ENCODE results near the gene SFT2D3.

SFT2D3 gene

GRCh38 chr2:127707890-127708648, 6.8 kb downstream of the SFT2D3 start:
- no peak for TF ChIP-seq CTCF (IDR thresholded peaks at IDR 0.05)
- Mint-ChIP-seq H3K27ac (peak overlapping the region; percentile 88), H3K9me3 (no peaks in the 10 kb centered on the region), H3K36me3 (ENCODE audit: low read depth) (peaks cover 67% of the 10 kb centered on the region), H3K4me1 (peaks cover 24% of the 10 kb centered on the region), H3K27me3 (ENCODE audit: low read depth, poor library complexity) (peaks cover 4% of the 10 kb centered on the region), H3K4me3 (no peak overlapping the region)
- DNase-seq = no peak

- Mint-ChIP-seq H3K36me3 (ENCODE audit: low read depth) (peaks cover 55% of the 10 kb centered on the region), H3K4me1 (peaks cover 14% of the 10 kb centered on the region), H3K4me3 (no peak overlapping the region), H3K27me3 (ENCODE audit: low read depth, poor library complexity) (peaks cover 4% of the 10 kb centered on the region), H3K9me3 (no peaks in the 10 kb centered on the region), H3K27ac (peak overlapping the region; percentile 69)
- DNase-seq = no peak
- no peak for TF ChIP-seq CTCF (IDR thresholded peaks at IDR 0.05)
Measured at GRCh38 chr2:127709336-127709735, 8.0 kb downstream of the SFT2D3 start.

GRCh38 chr2:127712999-127713398, 11.7 kb downstream of the SFT2D3 start:
- no peak for TF ChIP-seq CTCF (IDR thresholded peaks at IDR 0.05)
- H3K4me3 Mint-ChIP-seq = no peak overlapping the region
- H3K36me3 Mint-ChIP-seq (ENCODE audit: low read depth) = peaks cover 35% of the 10 kb centered on the region
- H3K27me3 Mint-ChIP-seq (ENCODE audit: low read depth, poor library complexity) = peaks cover 4% of the 10 kb centered on the region
- DNase-seq = no peak
- no peaks in the 10 kb centered on the region for H3K9me3 Mint-ChIP-seq
- peaks cover 20% of the 10 kb centered on the region for H3K4me1 Mint-ChIP-seq
- peak overlapping the region; percentile 58 for H3K27ac Mint-ChIP-seq

GRCh38 chr2:127713562-127713961, 12.3 kb downstream of the SFT2D3 start:
- Mint-ChIP-seq H3K36me3 (ENCODE audit: low read depth) (peaks cover 34% of the 10 kb centered on the region), H3K27me3 (ENCODE audit: low read depth, poor library complexity) (peaks cover 4% of the 10 kb centered on the region), H3K4me3 (no peak overlapping the region), H3K27ac (no peak overlapping the region), H3K9me3 (no peaks in the 10 kb centered on the region), H3K4me1 (peaks cover 20% of the 10 kb centered on the region)
- no peak for DNase-seq
- no peak for TF ChIP-seq CTCF (IDR thresholded peaks at IDR 0.05)

GRCh38 chr2:127715778-127716449, 14.6 kb downstream of the SFT2D3 start:
- no peak for DNase-seq
- H3K36me3 Mint-ChIP-seq (ENCODE audit: low read depth) = peaks cover 37% of the 10 kb centered on the region
- TF ChIP-seq CTCF (IDR thresholded peaks at IDR 0.05) = no peak
- peaks cover 4% of the 10 kb centered on the region for H3K27me3 Mint-ChIP-seq (ENCODE audit: low read depth, poor library complexity)
- H3K9me3 Mint-ChIP-seq = no peaks in the 10 kb centered on the region
- no peak overlapping the region for H3K27ac Mint-ChIP-seq
- peaks cover 20% of the 10 kb centered on the region for H3K4me1 Mint-ChIP-seq
- H3K4me3 Mint-ChIP-seq = no peak overlapping the region

Data from nephron progenitor cell (in vitro differentiated cells).